Sigmoid colon (tissue), 7 donors: Measurements from ENCODE around the gene RAD9A. TPM values are rescaled to one million over a fixed set of nuclear protein-coding genes. Genes with fewer than 3 reads are reported as not detected.

Source experiments
- DNase-seq: peaks from one replicate; pipeline ENCODE4 v3.0.0-alpha.2; 2019
- H3K27ac ChIP-seq, 4 donors: fragments of 200-600 bp; sonication (generic); one replicate each; pipeline ENCODE4 v1.5.1; 2016 to 2019; ENCODE audit warnings: mild to moderate bottlenecking in 1 of 4
- H3K27me3 ChIP-seq, 3 donors: fragments of 200-600 bp; sonication (generic); one replicate each; pipeline ENCODE4 v1.5.1; 2019; ENCODE audit warnings: mild to moderate bottlenecking in 1 of 3
- H3K36me3 ChIP-seq, 4 donors: fragments of 200-600 bp; sonication (generic); one replicate each; pipeline ENCODE4 v1.5.1; 2016 to 2019
- H3K4me1 ChIP-seq, 4 donors: fragments of 200-600 bp; sonication (generic); one replicate each; pipeline ENCODE4 v1.5.1; 2017 to 2019
- H3K4me3 ChIP-seq, 4 donors: fragments of 200-600 bp; sonication (generic); one replicate each; pipeline ENCODE4 v1.5.1; 2017 to 2019; ENCODE audit warnings: mild to moderate bottlenecking in 2 of 4, moderate library complexity in 1 of 4
- H3K9me3 ChIP-seq, 4 donors: fragments of 200-600 bp in 3 of 4; sonication (generic) in 3 of 4; one replicate each; pipeline versions ENCODE4 v1.5.1 to v1.6.1; 2013 to 2019
- CTCF ChIP-seq, 4 experiments: fragments of 450-650 bp in 3 of 4; fragments of 200-600 bp in 1 of 4; IDR thresholded peaks; one replicate each; pipeline ENCODE4 v1.5.1; 2016 to 2019; ENCODE audit warnings: antibody characterized with exemption in 4 of 4, mild to moderate bottlenecking in 3 of 4, moderate library complexity in 2 of 4
- EP300 ChIP-seq, 4 donors: sonication (generic); formaldehyde crosslinking; IDR thresholded peaks; one replicate each; pipeline ENCODE4 v1.6.1; 2017; ENCODE audit warnings: antibody characterized with exemption in 4 of 4
- POLR2A ChIP-seq, 2 donors: fragments of 450-650 bp; IDR thresholded peaks; one replicate each; pipeline ENCODE4 v1.6.1; 2016; ENCODE audit warnings: antibody characterized with exemption in 2 of 2, mild to moderate bottlenecking in 2 of 2, moderate library complexity in 2 of 2
- POLR2AphosphoS5 ChIP-seq, 4 donors: sonication (generic); formaldehyde crosslinking; IDR thresholded peaks; one replicate each; pipeline ENCODE4 v1.6.1; 2017; ENCODE audit warnings: antibody characterized with exemption in 4 of 4
- WGBS, 2 donors: extraction: QIAGEN DNeasy Blood & Tissue Kit; methylation state at CpG; one replicate each; pipeline ENCODE4 v1.1.7; 2013; 5-methylcytosine and 5-hydroxymethylcytosine counted together
- intact Hi-C: fragments of 100-400 bp; cut with DNase I; formaldehyde crosslinking; loops from one replicate; pipeline ENCODE4 v1.15.1; 2023
- polyA plus RNA-seq, 3 donors: library from polyadenylated mRNA; stranded (reverse); fragments of 200-250 nt; gene quantifications; one replicate each; pipeline ENCODE4 v1.2.3, GENCODE V29; 2013
- total RNA-seq, 4 donors: library from RNA; depleted of rRNA; stranded (reverse); fragments of >200 nt; gene quantifications; one replicate each; pipeline ENCODE4 v1.1.0, GENCODE V29; 2016
- donor health status: healthy with polysubstance abuse.
- donor health status: Bipolar disorder and iron deficiency.
- donor health status: healthy.

Gene RAD9A
- total and polyA plus RNA-seq, 7 donors = 6.5 to 33.9 (median 15.8) TPM

GRCh38 chr11:67392183-67392715 is 463 bp downstream of the RAD9A start:
- peak overlapping the region; percentile 84 to 89 (median 85) for H3K27ac ChIP-seq
- H3K4me3 ChIP-seq = peak overlapping the region; percentile 65 to 87 (median 80)
- no peaks in the 10 kb centered on the region for H3K9me3 ChIP-seq
- DNase-seq = no peak
- WGBS, 2 donors = 4 to 11% methylated on average over 31 of the region's 31 CpGs
- H3K27me3 ChIP-seq = no peaks in the 10 kb centered on the region
- intact Hi-C loops = no loop called here
- TF ChIP-seq POLR2AphosphoS5 (IDR thresholded peaks at IDR 0.05) = no peak
- no peak for TF ChIP-seq CTCF (IDR thresholded peaks at IDR 0.05)
- no peak for TF ChIP-seq EP300 (IDR thresholded peaks at IDR 0.05)
- no peak for TF ChIP-seq POLR2A (IDR thresholded peaks at IDR 0.05)
- H3K36me3 ChIP-seq = peaks cover 0 to 37% (median 6%) of the 10 kb centered on the region in 4 donors
- peaks cover 0 to 40% (median 19%) of the 10 kb centered on the region in 4 donors for H3K4me1 ChIP-seq

DNA sequence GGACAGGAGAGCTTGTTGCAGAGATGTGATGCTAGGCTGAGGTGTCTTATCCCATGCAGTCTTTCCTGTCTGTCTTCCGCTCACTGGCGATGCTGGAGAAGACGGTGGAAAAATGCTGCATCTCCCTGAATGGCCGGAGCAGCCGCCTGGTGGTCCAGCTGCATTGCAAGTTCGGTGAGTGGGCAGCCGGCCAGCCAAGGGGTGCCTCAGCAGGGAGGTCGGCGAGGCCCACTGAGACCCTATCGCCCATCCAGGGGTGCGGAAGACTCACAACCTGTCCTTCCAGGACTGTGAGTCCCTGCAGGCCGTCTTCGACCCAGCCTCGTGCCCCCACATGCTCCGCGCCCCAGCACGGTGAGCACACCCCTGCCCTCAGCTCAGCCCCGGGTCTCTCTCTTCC is 1.7 kb downstream of the RAD9A start:
- intact Hi-C loops = no loop called here
- H3K4me3 ChIP-seq = no peak overlapping the region
- H3K4me1 ChIP-seq = peaks cover 0 to 48% (median 19%) of the 10 kb centered on the region in 4 donors
- no peaks in the 10 kb centered on the region for H3K9me3 ChIP-seq
- peaks cover 11 to 49% (median 18%) of the 10 kb centered on the region in 4 donors for H3K36me3 ChIP-seq
- no peak overlapping the region for H3K27ac ChIP-seq
- no peak for DNase-seq
- WGBS, 2 donors = 93 to 94% methylated on average over 18 of the region's 18 CpGs
- no peak for TF ChIP-seq EP300 (IDR thresholded peaks at IDR 0.05)
- no peaks in the 10 kb centered on the region for H3K27me3 ChIP-seq

- Histone ChIP-seq H3K9me3 (no peaks in the 10 kb centered on the region), H3K36me3 (peaks cover 17 to 54% (median 23%) of the 10 kb centered on the region in 4 donors), H3K4me1 (peaks cover 0 to 50% (median 23%) of the 10 kb centered on the region in 4 donors), H3K27ac (no peak overlapping the region), H3K4me3 (no peak overlapping the region), H3K27me3 (no peaks in the 10 kb centered on the region)
- TF ChIP-seq POLR2AphosphoS5 (IDR thresholded peaks at IDR 0.05) = no peak
- TF ChIP-seq EP300 (IDR thresholded peaks at IDR 0.05) = no peak
- no peak for TF ChIP-seq CTCF (IDR thresholded peaks at IDR 0.05)
- no peak for TF ChIP-seq POLR2A (IDR thresholded peaks at IDR 0.05)
- WGBS, 2 donors = 86 to 92% methylated on average over 5 of the region's 5 CpGs
- intact Hi-C loops = no loop called here
- no peak for DNase-seq
Observed at GRCh38 chr11:67393990-67394389, 2.2 kb downstream of the RAD9A start.

- intact Hi-C loops = no loop called here
Observed at GRCh38 chr11:67395555-67396258, 3.9 kb downstream of the RAD9A start.

More at GRCh38 chr11:67395555-67396258, 3.9 kb downstream of the RAD9A start:
- Histone ChIP-seq H3K4me3 (no peak overlapping the region), H3K4me1 (peaks cover 0 to 60% (median 37%) of the 10 kb centered on the region in 4 donors), H3K36me3 (peaks cover 23 to 63% (median 30%) of the 10 kb centered on the region in 4 donors), H3K9me3 (no peaks in the 10 kb centered on the region), H3K27ac (no peak overlapping the region), H3K27me3 (no peaks in the 10 kb centered on the region)
- 86 to 92% methylated on average over 19 of the region's 19 CpGs for WGBS, 2 donors
- TF ChIP-seq POLR2A (IDR thresholded peaks at IDR 0.05) (no peak), POLR2AphosphoS5 (IDR thresholded peaks at IDR 0.05) (no peak), CTCF (IDR thresholded peaks at IDR 0.05) (no peak)
- no peak for DNase-seq
